ENCODE measurements around the gene KRTAP10-5.
"Not testable (repeated sequence)": the region's sequence is repeated elsewhere in the genome, so short reads cannot be mapped to it uniquely, and the experiment has no call there.

KRTAP10-5 gene

DNA sequence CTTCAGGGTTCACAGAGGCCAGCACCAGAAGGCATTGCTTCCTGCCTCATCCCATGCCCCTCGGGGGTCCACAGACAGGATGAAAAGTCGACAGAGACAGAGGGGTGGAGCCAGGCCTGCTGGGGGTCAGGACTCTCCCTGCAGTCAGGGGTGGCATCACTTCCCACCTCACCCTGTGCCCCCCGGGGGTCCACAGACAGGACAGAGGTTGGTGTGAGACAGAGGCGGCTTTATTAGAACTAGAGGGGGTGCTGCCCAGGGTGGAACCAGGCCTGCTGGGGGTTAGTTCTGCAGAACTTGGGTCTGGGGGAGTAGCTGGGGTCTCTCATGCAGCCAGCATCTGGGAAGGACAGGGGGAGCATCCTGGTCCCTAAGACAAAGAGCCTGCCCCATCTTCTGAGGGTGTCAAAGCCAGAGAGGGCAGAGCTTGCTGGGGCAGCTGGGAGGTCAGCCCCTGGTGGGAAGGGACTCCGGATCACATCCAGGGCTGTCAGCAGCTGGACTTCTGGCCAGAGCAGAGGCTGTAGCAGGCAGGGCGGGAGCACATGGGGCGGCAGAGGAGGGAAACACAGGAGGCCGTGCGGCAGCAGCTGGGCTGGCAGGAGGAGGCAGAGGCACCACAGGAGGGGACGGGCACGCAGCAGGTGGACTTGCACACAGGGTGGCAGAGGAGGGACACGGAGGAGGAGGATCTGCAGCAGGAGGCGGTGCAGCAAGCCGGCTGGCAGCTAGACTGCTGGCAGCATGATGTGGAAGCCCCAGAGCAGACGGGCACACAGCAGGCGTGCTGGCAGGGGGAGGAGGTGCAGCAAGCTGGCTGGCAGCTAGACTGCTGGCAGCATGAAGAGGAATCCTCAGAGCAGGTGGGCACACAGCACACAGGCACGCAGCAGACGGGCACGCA lies 10.7 kb upstream of the KRTAP10-5 start:
- not testable (repeated sequence) for DNase-seq

DNA sequence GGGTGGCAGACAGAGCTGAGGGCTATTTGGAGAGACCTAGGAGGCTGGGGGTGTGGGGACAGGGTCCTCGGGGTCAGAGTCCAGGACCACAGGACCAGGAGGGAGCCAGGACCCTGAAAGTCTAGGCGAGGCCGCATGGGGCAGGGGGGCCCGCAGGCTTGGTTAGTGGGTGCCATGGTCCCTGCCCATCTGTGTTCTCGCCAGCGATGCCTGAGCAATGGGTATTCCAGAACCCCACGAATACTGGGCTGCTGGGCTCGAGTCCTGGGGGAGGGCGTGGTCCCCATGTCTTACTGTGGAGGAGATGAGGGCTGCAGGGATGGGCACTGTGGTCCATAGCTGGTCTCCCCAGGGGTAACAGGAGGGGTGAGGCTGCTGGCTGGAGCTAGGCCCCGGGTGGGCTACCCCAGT lies 9.9 kb upstream of the KRTAP10-5 start:
- no peak for DNase-seq

DNA sequence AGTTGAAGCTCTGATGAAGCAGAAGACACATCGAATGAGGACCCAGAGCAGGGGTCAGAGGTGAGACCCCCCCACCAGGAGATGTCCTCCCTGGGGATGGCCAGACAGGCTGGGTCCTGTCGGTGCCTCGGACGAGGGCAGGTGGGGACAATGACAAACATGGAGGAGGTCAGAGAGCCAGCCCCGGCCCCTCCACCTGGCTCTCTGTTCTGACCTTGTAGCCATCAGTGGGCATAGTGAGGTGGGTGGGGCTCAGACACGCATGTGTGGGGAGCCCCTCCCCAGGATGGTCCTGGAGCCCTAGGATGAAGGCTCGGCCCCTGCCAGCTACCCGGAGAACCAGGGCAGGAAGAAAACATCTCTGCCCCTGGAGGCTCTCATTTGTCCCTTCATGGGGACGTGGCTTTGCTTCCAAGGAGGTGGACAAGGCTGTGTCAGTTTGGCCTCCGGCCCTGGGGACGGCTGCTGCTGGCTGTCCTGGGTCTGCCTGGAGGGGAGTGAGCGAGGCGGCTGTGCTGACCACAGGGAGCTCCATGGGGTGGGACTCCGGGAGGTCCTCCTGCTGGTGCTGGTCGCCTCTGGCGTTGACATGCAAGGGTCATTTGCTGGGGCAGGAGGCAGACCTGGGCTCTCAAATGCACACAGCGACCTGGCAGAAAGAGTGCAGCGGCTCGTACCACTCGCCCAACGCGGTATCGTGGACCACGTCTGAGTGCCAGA lies 9.3 kb upstream of the KRTAP10-5 start:
- DNase-seq, result peak in 1 of 2 donors; percentile 13

DNA sequence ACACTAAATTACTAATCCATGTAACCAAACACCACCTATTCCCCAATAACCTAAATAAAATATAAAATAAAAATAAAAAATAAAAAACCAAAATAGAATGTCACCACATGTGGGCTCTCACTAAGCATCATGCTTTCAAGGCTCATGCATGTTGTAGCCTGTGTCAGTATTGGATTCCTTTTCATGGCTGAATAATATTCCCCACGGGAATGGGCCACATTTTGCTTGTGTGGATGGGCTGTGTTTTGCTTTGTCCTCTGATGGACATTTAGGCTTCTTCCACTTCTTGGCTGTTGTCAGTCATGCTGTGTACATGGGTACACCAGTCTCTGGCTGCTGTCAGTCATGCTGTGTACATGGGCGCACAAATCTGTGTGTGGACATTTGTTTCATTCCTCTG lies 8.7 kb upstream of the KRTAP10-5 start:
- DNase-seq, result no peak

DNA sequence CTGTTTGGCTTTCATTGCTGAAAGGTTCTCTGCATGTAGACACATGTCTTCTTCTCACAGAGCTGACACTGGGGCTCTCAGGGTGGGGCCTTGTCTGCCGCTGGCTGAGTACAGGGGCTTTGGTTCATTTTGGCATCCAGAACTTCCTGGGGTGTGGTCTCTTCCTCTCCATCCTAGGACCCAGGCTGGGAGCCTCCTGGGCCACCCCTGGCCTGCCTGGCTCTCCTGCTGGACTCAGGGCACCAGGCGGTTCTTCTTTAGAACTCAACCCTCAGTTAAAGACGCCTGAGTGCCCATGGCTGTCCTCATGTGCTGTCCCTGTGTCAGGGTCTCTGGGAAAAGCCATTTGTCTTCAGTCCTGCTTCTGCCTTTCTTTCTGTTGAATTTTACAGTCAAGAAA lies 5.5 kb upstream of the KRTAP10-5 start:
- DNase-seq, result no peak

DNA sequence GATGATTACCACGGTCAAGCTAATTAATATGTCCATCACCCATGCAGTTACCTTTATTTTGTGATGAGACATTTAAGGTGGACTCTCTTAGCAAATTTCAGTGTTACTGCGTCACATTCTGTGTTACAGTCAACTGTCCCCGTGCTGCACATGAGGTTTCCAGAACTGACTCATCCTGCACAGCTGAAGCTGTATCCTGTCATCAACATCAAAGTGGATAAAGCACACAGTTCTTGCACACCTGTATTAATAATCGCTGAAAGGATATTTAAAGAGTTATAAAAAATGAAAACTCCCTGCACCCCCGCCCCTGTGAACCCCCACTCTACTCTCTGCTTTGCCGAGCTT lies 3.4 kb upstream of the KRTAP10-5 start:
- DNase-seq, result peak; percentile 15 to 36

DNA sequence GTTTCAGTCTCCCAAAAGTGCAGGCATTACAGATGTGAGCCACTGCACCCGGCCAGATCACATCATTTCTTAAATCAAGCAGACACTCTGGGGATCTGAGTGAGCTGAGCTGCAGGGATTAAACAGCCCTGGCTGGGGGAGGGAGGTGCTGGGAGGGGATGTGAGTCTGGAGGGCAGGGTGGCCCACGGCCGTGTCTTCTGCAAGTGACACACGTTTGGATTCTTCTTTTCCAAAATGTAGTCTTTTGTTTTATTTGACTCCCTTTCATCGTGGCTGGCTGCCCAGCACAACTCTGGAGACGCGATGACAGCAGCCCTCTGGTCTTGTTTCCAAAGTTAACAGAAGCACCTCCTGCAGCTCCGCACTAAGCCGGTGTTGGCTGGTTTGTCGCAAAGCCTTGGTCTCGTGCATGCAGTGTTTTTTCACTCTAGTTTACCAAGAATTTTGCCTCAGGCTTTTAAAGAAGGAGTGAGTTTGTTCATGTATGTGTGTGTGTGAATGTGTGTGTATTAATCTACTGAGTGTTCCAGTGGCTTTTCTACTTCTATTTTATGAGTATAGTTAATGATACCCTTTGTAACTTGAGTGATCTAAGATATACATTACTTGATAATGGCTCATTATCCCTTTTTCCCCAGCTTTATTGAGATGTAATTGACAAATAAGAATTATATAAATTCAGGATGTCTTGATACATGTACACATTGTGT lies 2.8 kb upstream of the KRTAP10-5 start:
- no peak for DNase-seq

DNA sequence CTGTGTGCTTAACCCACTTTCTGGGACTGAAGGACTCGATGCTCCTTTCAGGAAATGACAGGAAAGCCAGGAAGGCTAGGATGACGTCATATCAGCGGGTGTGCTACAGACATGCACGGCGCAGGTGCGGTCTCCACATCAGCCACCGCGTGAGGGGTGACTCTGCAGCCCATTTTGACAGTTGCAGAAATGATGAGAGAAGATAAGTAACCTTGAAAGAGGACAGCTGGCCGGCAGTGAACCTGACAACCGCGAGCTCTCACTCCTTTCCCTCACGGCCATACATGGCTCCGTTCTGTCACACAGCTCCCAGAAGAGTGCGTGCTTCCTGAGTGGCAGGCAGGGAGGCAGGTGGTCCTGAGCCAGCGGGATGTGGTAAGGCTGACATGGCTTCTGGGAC lies 1.7 kb upstream of the KRTAP10-5 start:
- no peak for DNase-seq

DNA sequence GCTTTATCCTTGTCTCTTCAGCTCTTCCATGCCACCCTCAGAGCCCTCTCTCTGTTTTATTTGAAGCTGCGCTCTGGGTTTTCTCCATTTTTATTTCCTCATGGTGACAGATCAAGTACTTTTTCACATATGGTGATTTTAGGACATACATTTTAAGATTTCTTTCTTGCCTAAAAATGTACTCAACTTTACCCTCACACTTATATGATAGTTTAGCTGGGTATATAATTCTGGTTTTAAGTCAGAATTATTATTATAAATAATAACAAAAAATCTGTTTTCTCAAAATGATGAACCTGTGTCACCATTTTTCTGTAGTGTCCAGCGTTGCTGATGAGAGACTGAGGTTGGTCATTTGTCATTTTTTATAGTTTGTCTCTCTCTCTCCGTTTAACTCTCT lies 754 bp upstream of the KRTAP10-5 start:
- no peak for DNase-seq

DNA sequence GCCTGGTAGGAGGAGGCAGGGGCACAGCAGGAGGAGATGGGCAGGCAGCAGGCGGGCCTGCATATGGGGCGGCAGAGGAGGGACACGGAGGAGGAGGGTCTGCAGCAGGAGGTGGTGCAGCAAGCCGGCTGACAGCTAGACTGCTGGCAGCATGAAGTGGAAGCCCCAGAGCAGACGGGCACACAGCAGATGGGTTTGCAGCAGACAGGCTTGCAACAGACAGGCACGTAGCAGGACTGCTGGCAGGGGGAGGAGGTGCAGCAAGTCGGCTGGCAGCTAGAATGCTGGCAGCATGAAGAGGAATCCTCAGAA lies 615 bp downstream of the KRTAP10-5 start:
- DNase-seq, result no peak

DNA sequence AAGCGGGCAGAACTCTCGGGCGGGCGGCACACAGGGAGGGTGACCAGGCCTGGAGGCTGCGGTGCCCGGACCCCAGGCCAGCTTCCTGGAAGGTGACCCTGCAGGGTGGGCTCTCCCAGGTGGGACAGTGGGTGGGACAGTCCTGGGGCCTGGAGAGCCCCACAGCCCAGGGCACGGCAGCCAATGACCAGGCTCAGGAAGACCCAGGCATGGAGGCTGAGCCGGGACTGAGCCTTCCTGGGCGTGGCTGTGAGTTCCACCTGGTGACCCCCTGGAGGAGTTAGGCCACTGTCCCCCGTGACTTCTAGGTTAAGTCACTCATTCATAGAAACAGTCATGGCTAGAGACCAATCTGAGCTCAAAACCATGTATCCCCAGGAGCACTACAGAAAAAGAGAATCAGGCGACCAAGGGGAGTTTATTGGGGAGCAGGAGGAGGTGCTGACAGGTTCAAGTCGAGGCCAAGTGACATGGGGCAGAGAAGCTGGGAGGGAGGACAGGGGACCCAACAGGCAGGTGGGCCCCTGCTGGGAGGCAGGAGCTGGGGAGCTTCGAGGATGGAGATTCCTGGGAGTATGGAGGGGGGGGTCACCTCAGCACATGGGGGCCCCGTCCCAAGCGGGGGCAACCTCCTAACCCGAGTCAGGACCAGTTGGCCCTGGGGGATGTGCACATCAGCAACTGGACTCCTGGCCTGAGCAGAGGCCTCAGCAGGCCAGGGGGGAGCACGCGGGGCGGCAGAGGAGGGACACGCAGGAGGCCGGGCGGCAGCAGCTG lies 1.2 kb downstream of the KRTAP10-5 start:
- DNase-seq, result no peak

DNA sequence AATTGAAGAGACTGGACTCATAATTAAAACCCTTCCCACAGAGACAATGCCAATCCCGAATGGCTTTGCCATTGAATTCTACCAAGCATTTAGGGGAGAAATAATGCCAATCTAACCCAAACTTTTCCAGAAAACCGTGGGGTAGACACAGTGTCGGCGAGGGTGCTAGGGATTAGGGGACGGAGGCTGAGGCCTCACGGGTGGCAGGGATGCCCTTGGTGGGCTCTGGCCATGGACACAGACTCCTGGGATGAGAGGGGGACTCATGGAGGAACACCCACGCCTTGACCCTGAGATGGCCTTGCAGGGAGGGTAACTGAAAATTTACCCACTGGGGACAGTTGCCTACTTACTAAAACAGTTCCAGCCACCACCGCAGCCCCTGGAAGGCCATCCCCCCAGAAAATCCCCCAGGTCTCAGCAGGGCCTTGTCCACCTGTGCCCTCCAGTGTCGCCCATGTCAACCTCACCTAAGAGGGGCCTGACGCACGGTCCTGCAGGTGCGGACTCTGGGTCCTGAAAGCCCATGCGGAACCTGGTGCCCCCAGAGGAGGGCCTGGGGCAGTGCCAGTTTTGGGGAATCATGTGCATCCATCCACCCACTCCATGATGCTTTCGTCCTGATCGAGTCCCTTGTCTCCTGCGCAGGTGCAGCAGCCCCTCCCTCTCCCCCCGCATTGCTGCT lies 1.9 kb downstream of the KRTAP10-5 start:
- no peak for DNase-seq

DNA sequence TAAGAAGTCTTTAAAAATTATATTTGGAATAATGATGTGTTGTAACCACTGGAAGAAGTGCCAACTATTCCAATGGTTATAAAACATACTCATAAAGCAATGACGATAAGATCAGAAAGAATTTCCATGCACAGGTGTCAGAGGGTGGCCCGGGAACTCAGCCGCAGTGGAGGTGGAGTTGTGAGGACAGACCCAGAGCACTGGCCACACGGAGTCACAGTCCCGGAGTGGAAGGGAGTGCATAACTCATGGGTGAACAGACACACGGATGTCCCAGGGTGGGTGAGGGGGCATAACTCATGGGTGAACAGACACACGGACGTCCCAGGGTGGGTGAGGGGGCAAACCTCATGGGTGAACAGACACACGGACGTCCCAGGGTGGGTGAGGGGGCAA lies 4.4 kb downstream of the KRTAP10-5 start:
- DNase-seq, result no peak

DNA sequence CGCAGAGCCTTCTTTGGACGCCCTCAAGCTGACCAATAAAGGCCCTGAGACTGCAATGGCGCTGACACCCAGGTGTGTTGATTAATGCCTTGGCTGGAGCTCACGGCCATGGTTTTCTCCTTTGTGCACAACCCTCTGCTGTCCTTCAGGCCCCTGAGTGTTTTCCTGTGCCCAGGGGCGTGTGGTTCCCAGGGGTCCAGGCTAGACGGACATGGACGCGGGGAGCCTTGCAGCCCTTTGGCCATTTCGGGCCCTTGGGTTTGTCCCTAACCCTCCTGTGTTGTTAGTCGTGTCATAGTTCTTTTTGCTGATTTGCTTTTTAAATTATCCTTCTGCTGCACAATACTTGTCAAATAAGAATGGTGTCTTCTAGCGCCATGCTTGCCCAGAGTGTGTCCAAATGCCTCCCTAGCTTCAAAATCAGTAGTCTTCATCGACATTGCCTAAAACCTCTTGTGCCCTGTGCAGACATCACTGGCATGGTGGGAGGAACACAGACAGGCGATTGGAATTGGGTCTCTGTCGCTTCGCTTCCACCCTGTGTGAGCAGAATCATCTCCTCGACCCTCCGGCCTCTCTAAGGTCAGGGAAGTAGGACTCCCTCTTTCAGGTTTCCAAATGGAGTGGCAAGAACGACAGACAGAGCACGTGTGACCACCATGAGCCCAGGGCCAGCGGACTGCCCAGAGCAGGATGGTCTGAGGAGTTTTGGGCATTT lies 4.9 kb downstream of the KRTAP10-5 start:
- no peak for DNase-seq

DNA sequence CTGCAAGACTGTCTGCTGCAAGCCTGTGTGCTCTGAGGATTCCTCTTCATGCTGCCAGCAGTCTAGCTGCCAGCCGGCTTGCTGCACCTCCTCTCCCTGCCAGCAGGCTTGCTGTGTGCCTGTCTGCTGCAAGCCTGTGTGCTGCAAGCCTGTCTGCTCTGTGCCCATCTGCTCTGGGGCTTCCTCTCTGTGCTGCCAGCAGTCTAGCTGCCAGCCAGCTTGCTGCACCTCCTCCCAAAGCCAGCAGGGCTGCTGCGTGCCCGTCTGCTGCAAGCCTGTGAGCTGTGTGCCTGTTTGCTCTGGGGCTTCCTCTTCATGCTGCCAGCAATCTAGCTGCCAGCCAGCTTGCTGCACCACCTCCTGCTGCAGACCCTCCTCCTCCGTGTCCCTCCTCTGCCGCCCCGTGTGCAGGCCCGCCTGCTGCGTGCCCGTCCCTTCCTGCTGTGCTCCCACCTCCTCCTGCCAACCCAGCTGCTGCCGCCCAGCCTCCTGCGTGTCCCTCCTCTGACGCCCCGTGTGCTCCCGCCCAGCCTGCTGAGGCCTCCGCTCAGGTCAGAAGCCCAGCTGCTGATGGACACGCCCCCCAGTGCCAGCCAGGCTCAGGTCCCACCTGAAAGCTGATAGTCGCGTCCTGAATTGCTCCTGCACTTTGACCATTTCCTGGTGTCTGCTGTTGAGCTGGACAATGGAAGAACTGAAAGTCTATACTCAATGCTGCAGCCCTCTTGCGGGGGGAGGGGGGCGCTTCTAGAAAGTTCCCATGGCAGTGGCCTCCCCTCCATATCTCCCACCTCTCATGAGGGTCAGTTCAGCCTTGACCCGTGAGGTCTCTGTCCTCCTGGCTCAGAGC lies 5.7 kb downstream of the KRTAP10-5 start:
- DNase-seq, result no peak

DNA sequence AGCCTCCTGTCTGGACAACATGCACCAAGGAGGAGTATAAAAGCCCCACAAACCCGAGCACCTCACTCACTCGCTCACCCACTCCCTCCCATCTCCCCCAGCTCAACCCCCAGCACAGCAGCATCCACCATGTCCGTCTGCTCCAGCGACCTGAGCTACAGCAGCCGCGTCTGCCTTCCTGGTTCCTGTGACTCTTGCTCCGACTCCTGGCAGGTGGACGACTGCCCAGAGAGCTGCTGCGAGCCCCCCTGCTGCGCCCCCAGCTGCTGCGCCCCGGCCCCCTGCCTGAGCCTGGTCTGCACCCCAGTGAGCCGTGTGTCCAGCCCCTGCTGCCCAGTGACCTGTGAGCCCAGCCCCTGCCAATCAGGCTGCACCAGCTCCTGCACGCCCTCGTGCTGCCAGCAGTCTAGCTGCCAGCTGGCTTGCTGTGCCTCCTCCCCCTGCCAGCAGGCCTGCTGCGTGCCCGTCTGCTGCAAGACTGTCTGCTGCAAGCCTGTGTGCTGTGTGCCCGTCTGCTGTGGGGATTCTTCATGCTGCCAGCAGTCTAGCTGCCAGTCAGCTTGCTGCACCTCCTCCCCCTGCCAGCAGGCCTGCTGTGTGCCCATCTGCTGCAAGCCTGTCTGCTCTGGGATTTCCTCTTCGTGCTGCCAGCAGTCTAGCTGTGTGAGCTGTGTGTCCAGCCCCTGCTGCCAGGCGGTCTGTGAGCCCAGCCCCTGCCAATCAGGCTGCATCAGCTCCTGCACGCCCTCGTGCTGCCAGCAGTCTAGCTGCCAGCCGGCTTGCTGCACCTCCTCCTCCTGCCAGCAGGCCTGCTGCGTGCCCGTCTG lies 6.6 kb downstream of the KRTAP10-5 start, which contains the start of gene KRTAP10-4:
Gene KRTAP10-4 (plus strand): TSS at position 100 of the 827 bp plus-strand sequence. CDS start 30 bp downstream, at position 130.
- not testable (repeated sequence) for DNase-seq

DNA sequence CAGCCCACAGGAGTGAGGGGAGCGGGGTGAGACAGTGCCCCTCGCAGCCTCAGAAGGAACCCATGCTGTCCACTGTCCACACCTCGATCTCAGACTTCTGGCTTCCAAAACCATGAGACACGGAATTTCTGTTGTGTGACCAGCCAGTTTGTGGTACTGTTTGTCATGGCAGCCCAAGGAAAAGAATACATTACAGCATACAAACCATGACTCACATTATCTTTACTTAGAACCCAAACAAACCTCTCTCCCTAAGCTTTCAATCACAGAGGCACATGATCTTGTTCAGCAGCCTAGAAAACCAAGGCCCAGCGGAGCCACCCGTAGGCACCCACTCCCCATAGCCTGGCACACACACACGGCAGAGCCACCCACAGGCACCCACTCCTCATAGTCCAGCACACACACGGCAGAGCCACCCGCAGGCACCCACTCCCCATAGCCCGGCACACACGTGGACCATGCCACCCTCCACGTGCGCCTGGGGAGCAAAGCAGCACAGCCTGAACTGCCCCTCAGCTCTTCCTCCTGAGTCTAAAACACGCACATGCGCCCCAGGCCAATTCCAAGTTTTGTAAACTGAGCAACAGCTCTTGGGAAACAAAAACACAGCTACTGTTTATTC lies 7.3 kb downstream of the KRTAP10-5 start:
- no peak for DNase-seq

DNA sequence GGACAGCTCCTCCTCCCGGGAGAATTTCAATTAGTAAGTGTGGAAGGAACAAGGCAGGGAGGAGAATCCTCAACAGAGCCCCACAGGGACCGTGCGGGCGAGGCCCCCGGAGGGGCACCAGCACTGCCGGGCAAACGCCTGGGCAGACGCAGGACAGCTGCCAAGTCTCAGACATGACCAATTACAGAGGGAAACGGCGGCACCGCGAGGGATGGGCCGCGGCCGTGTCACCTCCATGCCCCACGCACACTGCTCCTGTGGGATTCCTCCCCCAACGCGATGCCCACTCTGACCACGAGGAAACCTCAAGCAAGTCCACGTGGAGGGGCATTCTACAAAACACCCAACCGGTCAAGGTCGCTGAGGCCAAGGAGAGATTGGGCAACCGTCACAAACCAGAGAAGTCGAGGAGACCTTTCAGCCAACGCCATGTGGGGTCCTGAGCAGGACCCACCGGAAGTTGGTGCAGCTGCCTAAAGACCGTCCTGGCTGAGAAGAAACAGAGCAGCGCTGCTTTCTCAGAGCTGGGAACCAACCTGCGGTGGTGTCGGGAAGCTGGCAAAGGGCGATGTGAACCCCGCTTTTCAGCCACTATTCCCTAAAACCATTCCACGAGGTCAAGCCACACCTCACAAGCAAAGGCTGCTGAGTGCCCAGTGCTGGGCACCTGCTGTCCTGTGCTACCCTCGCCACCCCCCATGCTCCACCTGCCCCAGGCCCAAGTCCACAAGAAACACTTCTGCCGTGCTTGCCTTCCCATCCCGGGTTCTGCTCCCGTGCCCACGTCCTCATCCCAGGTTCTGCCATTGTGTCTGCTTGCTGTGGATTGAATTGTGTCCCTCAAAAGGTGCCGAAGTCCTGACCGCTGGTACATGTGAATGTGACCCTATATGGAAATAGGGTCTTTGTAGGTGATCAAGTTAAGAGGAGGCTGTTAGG lies 8.3 kb downstream of the KRTAP10-5 start:
- no peak for DNase-seq

Measured in stimulated activated CD4-positive, alpha-beta T cell treated with anti-CD3 and anti-CD28 coated beads, Interleukin-2, amount 100 ng/mL, for 24 hours (primary cell).